CD14-positive monocyte (primary cell): ENCODE measurements around the gene TSHZ3. TPM values are rescaled to one million over a fixed set of nuclear protein-coding genes. Genes with fewer than 3 reads are reported as not detected.

Source experiments
- DNase-seq, 3 donors: peaks; one replicate each; pipeline ENCODE4 v3.0.0-alpha.2; 2011 to 2022
- H2AFZ ChIP-seq: 2 replicates; pipeline ENCODE4 v1.6.0; 2012; ENCODE audit warnings: mild to moderate bottlenecking, low read depth, low read length, inconsistent platforms; ENCODE audit not compliant: insufficient read depth, poor library complexity, severe bottlenecking
- H3K27ac ChIP-seq, 2 donors: 1 replicate in 1 of 2; 2 replicates in 1 of 2; pipeline ENCODE4 v1.5.1; 2012 to 2013; ENCODE audit warnings: low read length in 2 of 2, control low read depth in 1 of 2, inconsistent platforms in 1 of 2, low read depth in 1 of 2, mild to moderate bottlenecking in 1 of 2
- H3K27me3 ChIP-seq, 2 donors: one replicate each; pipeline versions ENCODE4 v1.6.0 to v1.6.1; 2011 to 2013; ENCODE audit warnings: low read length in 2 of 2; ENCODE audit not compliant: control insufficient read depth in 2 of 2, insufficient read depth in 2 of 2
- H3K36me3 ChIP-seq, 2 donors: replicated peaks in 1 of 2; 1 replicate in 1 of 2; 2 replicates in 1 of 2; pipeline versions ENCODE4 v1.5.1 to v1.6.1; 2012 to 2013; ENCODE audit warnings: low read length in 2 of 2, control low read depth in 1 of 2, inconsistent platforms in 1 of 2, mild to moderate bottlenecking in 1 of 2; ENCODE audit not compliant: insufficient read depth in 2 of 2, control insufficient read depth in 1 of 2
- H3K4me1 ChIP-seq, 2 donors: 1 replicate in 1 of 2; 2 replicates in 1 of 2; pipeline versions ENCODE4 v1.5.1 to v1.6.1; 2012 to 2013; ENCODE audit warnings: low read length in 2 of 2, control low read depth in 1 of 2, inconsistent platforms in 1 of 2, mild to moderate bottlenecking in 1 of 2, moderate library complexity in 1 of 2; ENCODE audit not compliant: insufficient read depth in 2 of 2, control insufficient read depth in 1 of 2
- H3K4me2 ChIP-seq: replicated peaks from 2 replicates; pipeline ENCODE3; 2012; ENCODE audit warnings: low read length, moderate library complexity, mild to moderate bottlenecking; ENCODE audit not compliant: poor library complexity, severe bottlenecking; ENCODE audit errors: extremely low read depth
- H3K4me3 ChIP-seq, 3 experiments: fragments of 200-600 bp in 1 of 3; sonication (generic) in 1 of 3; replicated peaks in 1 of 3; 1 replicate in 2 of 3; 2 replicates in 1 of 3; pipeline ENCODE4 v1.5.1; 2011 to 2013; ENCODE audit warnings: low read length in 3 of 3, mild to moderate bottlenecking in 3 of 3, control low read depth in 2 of 3, low read depth in 2 of 3, inconsistent platforms in 1 of 3, moderate library complexity in 1 of 3
- H3K79me2 ChIP-seq: 2 replicates; pipeline ENCODE4 v1.6.0; 2012; ENCODE audit warnings: mild to moderate bottlenecking, control low read depth, inconsistent platforms, low read length, moderate library complexity; ENCODE audit not compliant: insufficient read depth
- H3K9ac ChIP-seq: 2 replicates; pipeline ENCODE4 v1.6.0; 2017; ENCODE audit warnings: low read length, mild to moderate bottlenecking; ENCODE audit not compliant: insufficient read depth, poor library complexity, severe bottlenecking
- H3K9me3 ChIP-seq, 2 donors: replicated peaks in 1 of 2; 1 replicate in 1 of 2; 2 replicates in 1 of 2; pipeline versions ENCODE4 v1.5.1 to v1.6.1; 2012 to 2013; ENCODE audit warnings: low read length in 2 of 2, control low read depth in 1 of 2; ENCODE audit not compliant: control insufficient read depth in 1 of 2, insufficient read depth in 1 of 2
- H4K20me1 ChIP-seq: 2 replicates; pipeline ENCODE4 v1.6.0; 2012; ENCODE audit warnings: mild to moderate bottlenecking, low read length, control low read depth, moderate library complexity; ENCODE audit not compliant: insufficient read depth
- H3K27ac Mint-ChIP-seq, 7 donors: one replicate each; pipeline ENCODE4 v1.8.0; 2020; ENCODE audit warnings: mild to moderate bottlenecking in 7 of 7, mixed read lengths in 7 of 7, moderate library complexity in 6 of 7, inconsistent platforms in 2 of 7
- H3K27me3 Mint-ChIP-seq, 3 donors: one replicate each; pipeline ENCODE4 v1.8.0; 2021 to 2022; ENCODE audit warnings: low read depth in 3 of 3, mild to moderate bottlenecking in 3 of 3, mixed read lengths in 3 of 3, moderate library complexity in 3 of 3, inconsistent platforms in 1 of 3
- H3K36me3 Mint-ChIP-seq, 2 donors: one replicate each; pipeline ENCODE4 v1.8.0; 2020; ENCODE audit warnings: mixed read lengths in 2 of 2, inconsistent platforms in 1 of 2, mild to moderate bottlenecking in 1 of 2
- H3K4me1 Mint-ChIP-seq: one replicate; pipeline ENCODE4 v1.8.0; 2020; ENCODE audit warnings: mild to moderate bottlenecking, mixed read lengths
- H3K4me3 Mint-ChIP-seq, 2 donors: one replicate each; pipeline ENCODE4 v1.8.0; 2020; ENCODE audit warnings: mild to moderate bottlenecking in 2 of 2, mixed read lengths in 2 of 2, moderate library complexity in 1 of 2
- H3K9me3 Mint-ChIP-seq, 7 donors: one replicate each; pipeline ENCODE4 v1.8.0; 2020 to 2022; ENCODE audit warnings: mixed read lengths in 7 of 7, mild to moderate bottlenecking in 6 of 7, moderate library complexity in 6 of 7, inconsistent platforms in 2 of 7
- CTCF ChIP-seq: fragments of 200-600 bp; IDR thresholded peaks from one replicate; pipeline ENCODE4 v1.8.0; 2022; ENCODE audit warnings: antibody characterized with exemption, mild to moderate bottlenecking
- WGBS: methylation state at CpG from one replicate; pipeline ENCODE4 v1.1.5; 2013; ENCODE audit warnings: missing lambda C conversion rate; ENCODE audit not compliant: insufficient coverage; 5-methylcytosine and 5-hydroxymethylcytosine counted together
- intact Hi-C, 2 donors: fragments of 100-400 bp; cut with micrococcal nuclease; formaldehyde crosslinking; loops; one replicate each; pipeline versions ENCODE4 v1.15.0 to v1.15.1; 2023
- polyA plus RNA-seq, 3 donors: library from polyadenylated mRNA; depleted of rRNA in 1 of 3; unstranded in 2 of 3; stranded (reverse) in 1 of 3; fragments of 300-500 nt in 2 of 3; fragments of >200 nt in 1 of 3; fragmentation: Illumina TruSeq in 2 of 3; gene quantifications; 1 replicate in 2 of 3; 2 replicates in 1 of 3; pipeline ENCODE4 v1.2.3, GENCODE V29; 2012 to 2021

The TSHZ3 gene
- polyA plus RNA-seq, 3 donors, result 2.3 to 5.8 (median 3.3) TPM

- DNase-seq, result no peak
- Histone ChIP-seq H3K27me3 (peaks cover 11 to 20% of the 10 kb centered on the region in 2 donors), H3K4me2 (peak overlapping the region; percentile 98), H3K27ac (no peak overlapping the region), H3K9me3 (peaks cover 0 to 11% of the 10 kb centered on the region in 2 donors), H3K4me1 (peaks cover 27 to 38% of the 10 kb centered on the region in 2 donors), H3K79me2 (peaks cover 54% of the 10 kb centered on the region), H4K20me1 (peaks cover 66% of the 10 kb centered on the region), H2AFZ (peak overlapping the region; percentile 91), H3K9ac (no peak overlapping the region), H3K36me3 (peaks cover 0 to 26% of the 10 kb centered on the region in 2 donors), H3K4me3 (peak overlapping the region; percentile 66 to 94 (median 94))
- Mint-ChIP-seq H3K36me3 (peaks cover 33 to 45% of the 10 kb centered on the region in 2 donors), H3K27ac (peak overlapping the region in 5 of 7 donors; percentile 12 to 85 (median 72)), H3K4me1 (peaks cover 29% of the 10 kb centered on the region), H3K27me3 (peaks cover 20 to 39% (median 26%) of the 10 kb centered on the region in 3 donors), H3K4me3 (peak overlapping the region; percentile 85 to 93), H3K9me3 (peaks cover 0 to 12% (median 6%) of the 10 kb centered on the region in 7 donors)
- TF ChIP-seq CTCF, result no peak
- WGBS, result no CpG with 5 or more reads among the region's 11 CpGs
- intact Hi-C loops, result no loop called here
Observed at GRCh38 chr19:31347828-31348392, 1.3 kb downstream of the TSHZ3 start.

- Histone ChIP-seq H4K20me1 (peaks cover 66% of the 10 kb centered on the region), H3K9ac (no peak overlapping the region), H2AFZ (no peak overlapping the region), H3K79me2 (peaks cover 59% of the 10 kb centered on the region), H3K4me1 (peaks cover 25 to 33% of the 10 kb centered on the region in 2 donors), H3K4me3 (peak overlapping the region in 1 of 3 experiments; percentile 94), H3K4me2 (peak overlapping the region; percentile 98), H3K36me3 (peaks cover 0 to 32% of the 10 kb centered on the region in 2 donors), H3K27ac (no peak overlapping the region), H3K9me3 (peaks cover 0 to 6% of the 10 kb centered on the region in 2 donors), H3K27me3 (peaks cover 6 to 15% of the 10 kb centered on the region in 2 donors)
- no peak for TF ChIP-seq CTCF
- Mint-ChIP-seq H3K9me3 (peaks cover 0 to 7% (median 5%) of the 10 kb centered on the region in 7 donors), H3K4me3 (peak overlapping the region in 1 of 2 donors; percentile 93), H3K27ac (peak overlapping the region in 1 of 7 donors; percentile 30), H3K27me3 (peaks cover 14 to 33% (median 20%) of the 10 kb centered on the region in 3 donors), H3K36me3 (peaks cover 34 to 43% of the 10 kb centered on the region in 2 donors), H3K4me1 (peaks cover 23% of the 10 kb centered on the region)
- intact Hi-C loops, result no loop called here
- DNase-seq, result no peak
- WGBS, result no CpG with 5 or more reads among the region's 3 CpGs
Observed at GRCh38 chr19:31347354-31347753, 1.9 kb downstream of the TSHZ3 start.
